ENCODE measurements around the gene DIAPH3. TPM values are rescaled to one million over a fixed set of nuclear protein-coding genes. Genes with fewer than 3 reads are reported as not detected.
"Not testable (repeated sequence)": the region's sequence is repeated elsewhere in the genome, so short reads cannot be mapped to it uniquely, and the experiment has no call there.

DIAPH3 gene
- total and polyA plus RNA-seq, 7 donors = 0.16 to 3.8 (median 1.1) TPM; not detected in 1

DNA sequence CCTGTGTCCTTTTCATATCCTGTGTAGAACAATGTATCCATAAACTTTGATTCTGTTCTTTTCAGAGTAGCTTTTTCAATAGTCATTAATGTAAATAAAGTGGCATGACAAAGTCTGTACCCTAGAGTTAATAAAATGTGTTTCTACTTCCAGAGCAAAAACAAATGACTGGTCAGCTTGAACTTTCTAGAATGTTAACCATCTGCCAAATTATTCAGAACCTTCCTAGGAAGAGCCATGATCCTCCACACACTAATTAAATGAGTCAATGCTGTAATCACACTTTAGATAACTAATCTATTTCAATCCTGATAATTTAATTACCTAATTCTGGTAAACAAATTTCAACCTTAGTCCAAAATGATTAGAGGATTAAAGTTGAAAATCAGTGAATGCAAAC is 73.2 kb downstream of the DIAPH3 start:
- no peaks in the 10 kb centered on the region for H3K36me3 ChIP-seq
- no peak overlapping the region for H3K4me3 ChIP-seq
- intact Hi-C loops (cut with DNase I) = no loop called here

GRCh38 chr13:60083780-60084179 is 79.9 kb downstream of the DIAPH3 start:
- intact Hi-C loops (cut with DNase I); H3K36me3 ChIP-seq; H3K27me3 ChIP-seq; DNase-seq; H3K4me1 ChIP-seq; H3K9me3 ChIP-seq; H3K4me3 ChIP-seq; H3K27ac ChIP-seq: not testable (repeated sequence)
- 89 to 95% methylated on average over 2 of the region's 2 CpGs for WGBS, 2 donors

More for the DNA sequence above, 73.2 kb downstream of the DIAPH3 start:
- Histone ChIP-seq H3K27ac (no peak overlapping the region), H3K27me3 (no peaks in the 10 kb centered on the region), H3K4me1 (no peaks in the 10 kb centered on the region), H3K9me3 (no peaks in the 10 kb centered on the region)
- TF ChIP-seq POLR2A (IDR thresholded peaks at IDR 0.05) (no peak), POLR2AphosphoS5 (IDR thresholded peaks at IDR 0.05) (no peak), EP300 (IDR thresholded peaks at IDR 0.05) (no peak)
- TF ChIP-seq, protein P1, sequence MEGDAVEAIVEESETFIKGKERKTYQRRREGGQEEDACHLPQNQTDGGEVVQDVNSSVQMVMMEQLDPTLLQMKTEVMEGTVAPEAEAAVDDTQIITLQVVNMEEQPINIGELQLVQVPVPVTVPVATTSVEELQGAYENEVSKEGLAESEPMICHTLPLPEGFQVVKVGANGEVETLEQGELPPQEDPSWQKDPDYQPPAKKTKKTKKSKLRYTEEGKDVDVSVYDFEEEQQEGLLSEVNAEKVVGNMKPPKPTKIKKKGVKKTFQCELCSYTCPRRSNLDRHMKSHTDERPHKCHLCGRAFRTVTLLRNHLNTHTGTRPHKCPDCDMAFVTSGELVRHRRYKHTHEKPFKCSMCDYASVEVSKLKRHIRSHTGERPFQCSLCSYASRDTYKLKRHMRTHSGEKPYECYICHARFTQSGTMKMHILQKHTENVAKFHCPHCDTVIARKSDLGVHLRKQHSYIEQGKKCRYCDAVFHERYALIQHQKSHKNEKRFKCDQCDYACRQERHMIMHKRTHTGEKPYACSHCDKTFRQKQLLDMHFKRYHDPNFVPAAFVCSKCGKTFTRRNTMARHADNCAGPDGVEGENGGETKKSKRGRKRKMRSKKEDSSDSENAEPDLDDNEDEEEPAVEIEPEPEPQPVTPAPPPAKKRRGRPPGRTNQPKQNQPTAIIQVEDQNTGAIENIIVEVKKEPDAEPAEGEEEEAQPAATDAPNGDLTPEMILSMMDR (IDR thresholded peaks at IDR 0.05) = no peak
- DNase-seq = no peak

- Histone ChIP-seq H3K9me3 (no peaks in the 10 kb centered on the region), H3K4me3 (no peak overlapping the region), H3K4me1 (no peaks in the 10 kb centered on the region), H3K27ac (no peak overlapping the region), H3K36me3 (no peaks in the 10 kb centered on the region), H3K27me3 (no peaks in the 10 kb centered on the region)
- TF ChIP-seq POLR2AphosphoS5 (IDR thresholded peaks at IDR 0.05) (no peak), EP300 (IDR thresholded peaks at IDR 0.05) (no peak), POLR2A (IDR thresholded peaks at IDR 0.05) (no peak)
- TF ChIP-seq, protein P1 (IDR thresholded peaks at IDR 0.05) = no peak
- intact Hi-C loops (cut with DNase I) = no loop called here
- DNase-seq = no peak
- WGBS, 2 donors = 100% methylated on average over 1 of the region's 1 CpG
Measured at GRCh38 chr13:60080850-60081249, 82.9 kb downstream of the DIAPH3 start.

- no peaks in the 10 kb centered on the region for H3K36me3 ChIP-seq
- no peak for TF ChIP-seq POLR2AphosphoS5 (IDR thresholded peaks at IDR 0.05)
- no peak for TF ChIP-seq POLR2A (IDR thresholded peaks at IDR 0.05)
- no peak for TF ChIP-seq EP300 (IDR thresholded peaks at IDR 0.05)
- TF ChIP-seq, protein P1 (IDR thresholded peaks at IDR 0.05) = no peak
- H3K4me1 ChIP-seq = no peaks in the 10 kb centered on the region
- H3K9me3 ChIP-seq = no peaks in the 10 kb centered on the region
- no peaks in the 10 kb centered on the region for H3K27me3 ChIP-seq
- intact Hi-C loops (cut with DNase I) = no loop called here
- no peak overlapping the region for H3K4me3 ChIP-seq
- no peak for DNase-seq
- no peak overlapping the region for H3K27ac ChIP-seq
- WGBS, 2 donors = 96 to 97% methylated on average over 1 of the region's 1 CpG
Measured at GRCh38 chr13:60078226-60078625, 85.5 kb downstream of the DIAPH3 start.

DNA sequence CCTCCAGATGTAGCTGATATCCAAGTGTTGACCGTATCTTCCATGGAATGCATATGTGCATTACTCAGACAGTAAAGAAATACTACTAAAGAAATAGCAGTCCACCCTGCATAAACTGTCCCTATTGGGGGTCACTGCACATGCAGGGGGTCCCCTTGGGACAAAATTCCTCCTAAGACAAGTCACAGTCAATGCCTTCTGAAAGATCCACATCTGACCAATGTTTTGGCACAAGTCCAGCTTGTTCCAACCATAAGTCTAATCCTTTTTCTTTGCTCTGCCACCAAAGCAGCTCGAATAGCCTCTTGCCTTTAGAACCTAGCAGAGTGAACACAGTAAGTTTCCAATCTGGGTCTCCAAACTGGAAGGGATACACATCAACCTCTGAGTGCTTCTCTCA is 87.9 kb downstream of the DIAPH3 start:
- no peaks in the 10 kb centered on the region for H3K36me3 ChIP-seq
- no peaks in the 10 kb centered on the region for H3K9me3 ChIP-seq
- H3K27me3 ChIP-seq = no peaks in the 10 kb centered on the region
- H3K4me3 ChIP-seq = no peak overlapping the region
- no peak for TF ChIP-seq POLR2A (IDR thresholded peaks at IDR 0.05)
- no peak for TF ChIP-seq POLR2AphosphoS5 (IDR thresholded peaks at IDR 0.05)
- 95 to 97% methylated on average over 2 of the region's 2 CpGs for WGBS, 2 donors
- no peak overlapping the region for H3K27ac ChIP-seq
- intact Hi-C loops (cut with DNase I) = no loop called here
- no peaks in the 10 kb centered on the region for H3K4me1 ChIP-seq
- no peak for DNase-seq

DNA sequence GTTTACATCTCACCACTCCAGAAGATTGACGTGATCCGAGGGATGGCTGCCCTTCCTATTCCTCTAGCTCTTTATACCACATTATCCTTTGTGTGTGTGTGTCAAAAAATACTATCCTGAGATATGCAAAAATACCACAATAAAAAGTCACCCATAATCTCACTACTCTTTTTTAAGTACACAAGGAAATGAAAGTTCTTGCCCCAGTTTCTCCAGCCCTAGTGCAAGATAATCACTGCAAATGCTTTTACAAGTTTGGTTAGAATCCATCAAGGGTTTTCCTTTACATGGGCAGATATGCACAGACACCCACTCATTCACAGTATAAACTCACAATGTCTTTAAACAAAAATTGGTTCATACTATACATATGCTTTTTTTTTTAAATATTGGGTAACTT is 89.3 kb downstream of the DIAPH3 start:
- intact Hi-C loops (cut with DNase I) = no loop called here
- no peaks in the 10 kb centered on the region for H3K36me3 ChIP-seq
- 54 to 86% methylated on average over 2 of the region's 2 CpGs for WGBS, 2 donors
- no peak overlapping the region for H3K4me3 ChIP-seq
- no peak for TF ChIP-seq EP300 (IDR thresholded peaks at IDR 0.05)
- TF ChIP-seq, protein P1 (IDR thresholded peaks at IDR 0.05) = no peak
- no peak overlapping the region for H3K27ac ChIP-seq
- no peaks in the 10 kb centered on the region for H3K27me3 ChIP-seq
- no peaks in the 10 kb centered on the region for H3K9me3 ChIP-seq
- H3K4me1 ChIP-seq = no peaks in the 10 kb centered on the region
- DNase-seq = no peak

All from sigmoid colon (tissue), 7 donors.